Measurements from ENCODE around the gene CNTROB.
A peak's percentile ranks its signal among the peaks of the same experiment; 100 is the strongest.

CNTROB gene

GRCh38 chr17:7889166-7889955, 42.6 kb upstream of the CNTROB start:
- Histone ChIP-seq H3K36me3 (ENCODE audit: insufficient read depth, low read length) (peaks cover 30% of the 10 kb centered on the region), H3K9me3 (ENCODE audit: low read length) (no peaks in the 10 kb centered on the region), H3K4me3 (ENCODE audit: low read length) (peak overlapping the region; percentile 55), H3K27me3 (ENCODE audit: insufficient read depth, low read length) (no peaks in the 10 kb centered on the region), H3K4me1 (ENCODE audit: insufficient read depth, low read length) (peaks cover 35% of the 10 kb centered on the region), H2AFZ (ENCODE audit: low read depth, low read length) (no peak overlapping the region)

DNA sequence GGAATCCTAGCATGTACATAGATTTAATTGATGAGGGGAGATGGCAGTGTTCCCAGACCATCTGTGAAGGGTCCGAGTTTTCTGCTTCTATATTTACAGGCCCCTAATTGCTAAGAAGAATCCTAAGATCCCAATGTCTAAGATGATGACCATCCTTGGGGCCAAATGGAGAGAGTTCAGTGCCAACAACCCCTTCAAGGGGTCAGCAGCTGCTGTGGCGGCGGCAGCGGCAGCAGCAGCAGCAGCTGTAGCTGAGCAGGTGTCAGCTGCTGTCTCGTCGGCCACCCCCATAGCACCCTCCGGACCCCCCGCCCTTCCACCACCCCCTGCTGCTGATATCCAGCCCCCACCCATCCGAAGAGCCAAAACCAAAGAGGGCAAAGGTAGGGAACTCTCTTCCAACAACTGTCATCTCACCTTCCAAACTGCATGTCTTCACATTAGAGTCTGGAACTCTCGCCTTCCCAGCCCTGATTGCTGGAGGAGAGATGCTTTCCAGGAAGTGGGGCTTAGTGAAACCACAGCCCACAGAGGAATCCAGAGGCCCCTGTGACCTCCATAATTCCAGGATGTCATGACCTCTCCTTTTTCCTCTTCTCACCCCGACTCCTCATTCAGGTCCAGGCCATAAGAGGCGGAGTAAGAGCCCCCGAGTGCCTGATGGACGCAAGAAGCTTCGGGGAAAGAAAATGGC, 38.7 kb upstream of the CNTROB start:
- Histone ChIP-seq H3K9me3 (ENCODE audit: low read length) (no peaks in the 10 kb centered on the region), H3K27me3 (ENCODE audit: insufficient read depth, low read length) (no peaks in the 10 kb centered on the region), H3K36me3 (ENCODE audit: insufficient read depth, low read length) (peaks cover 60% of the 10 kb centered on the region)

GRCh38 chr17:7894226-7894625, 37.8 kb upstream of the CNTROB start:
- no peaks in the 10 kb centered on the region for H3K9me3 ChIP-seq (ENCODE audit: low read length)
- H2AFZ ChIP-seq (ENCODE audit: low read depth, low read length): no peak overlapping the region
- H3K4me1 ChIP-seq (ENCODE audit: insufficient read depth, low read length): peaks cover 7% of the 10 kb centered on the region
- no peak overlapping the region for H3K4me3 ChIP-seq (ENCODE audit: low read length)
- no peaks in the 10 kb centered on the region for H3K27me3 ChIP-seq (ENCODE audit: insufficient read depth, low read length)
- peaks cover 69% of the 10 kb centered on the region for H3K36me3 ChIP-seq (ENCODE audit: insufficient read depth, low read length)

More for the DNA sequence above, 38.7 kb upstream of the CNTROB start:
- Histone ChIP-seq H3K4me1 (ENCODE audit: insufficient read depth, low read length) (peaks cover 16% of the 10 kb centered on the region), H2AFZ (ENCODE audit: low read depth, low read length) (no peak overlapping the region), H3K4me3 (ENCODE audit: low read length) (no peak overlapping the region)

DNA sequence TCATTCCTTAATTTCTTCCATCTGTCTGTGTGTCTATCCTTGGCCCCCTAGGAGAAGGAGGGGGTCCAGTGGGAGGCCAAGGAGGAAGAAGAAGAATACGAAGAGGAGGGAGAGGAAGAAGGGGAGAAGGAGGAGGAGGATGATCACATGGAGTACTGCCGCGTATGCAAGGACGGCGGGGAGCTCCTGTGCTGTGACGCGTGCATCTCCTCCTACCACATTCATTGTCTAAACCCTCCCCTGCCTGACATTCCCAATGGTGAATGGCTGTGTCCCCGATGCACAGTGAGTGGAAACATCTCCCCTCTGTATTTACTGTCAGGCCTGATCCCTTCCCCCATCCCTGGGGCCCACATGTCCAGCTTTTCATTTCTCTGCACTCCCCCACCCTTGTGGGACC, 37.1 kb upstream of the CNTROB start:
- Histone ChIP-seq H3K36me3 (ENCODE audit: insufficient read depth, low read length) (peaks cover 75% of the 10 kb centered on the region), H3K4me3 (ENCODE audit: low read length) (no peak overlapping the region), H3K27me3 (ENCODE audit: insufficient read depth, low read length) (no peaks in the 10 kb centered on the region), H3K4me1 (ENCODE audit: insufficient read depth, low read length) (peaks cover under 1% of the 10 kb centered on the region), H3K9me3 (ENCODE audit: low read length) (no peaks in the 10 kb centered on the region), H2AFZ (ENCODE audit: low read depth, low read length) (no peak overlapping the region)

- Histone ChIP-seq H3K4me3 (ENCODE audit: low read length) (no peak overlapping the region), H3K9me3 (ENCODE audit: low read length) (no peaks in the 10 kb centered on the region), H3K4me1 (ENCODE audit: insufficient read depth, low read length) (no peaks in the 10 kb centered on the region), H3K27me3 (ENCODE audit: insufficient read depth, low read length) (no peaks in the 10 kb centered on the region), H2AFZ (ENCODE audit: low read depth, low read length) (no peak overlapping the region), H3K36me3 (ENCODE audit: insufficient read depth, low read length) (peaks cover 76% of the 10 kb centered on the region)
These were observed 34.9 kb upstream of the CNTROB start for GRCh38 chr17:7897090-7897489.

DNA sequence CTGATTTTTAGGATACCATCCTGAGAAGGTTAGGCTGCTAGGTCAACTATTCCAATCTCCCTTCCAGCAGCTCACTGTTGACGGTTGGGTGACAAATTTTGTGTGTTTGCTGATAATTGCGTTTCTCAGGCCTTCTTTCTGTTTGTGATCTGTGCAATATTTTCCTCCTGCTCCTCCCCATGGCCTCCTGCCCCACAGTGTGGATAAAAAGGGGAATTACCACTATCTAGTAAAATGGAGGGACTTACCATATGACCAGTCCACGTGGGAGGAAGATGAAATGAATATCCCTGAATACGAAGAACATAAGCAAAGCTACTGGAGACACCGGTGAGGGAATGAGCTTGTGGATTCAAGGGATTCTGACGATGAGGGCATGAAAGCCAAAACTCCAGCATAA, 34.2 kb upstream of the CNTROB start:
- H3K36me3 ChIP-seq (ENCODE audit: insufficient read depth, low read length): peaks cover 82% of the 10 kb centered on the region
- H3K9me3 ChIP-seq (ENCODE audit: low read length): no peaks in the 10 kb centered on the region
- no peaks in the 10 kb centered on the region for H3K4me1 ChIP-seq (ENCODE audit: insufficient read depth, low read length)
- no peaks in the 10 kb centered on the region for H3K27me3 ChIP-seq (ENCODE audit: insufficient read depth, low read length)
- no peak overlapping the region for H3K4me3 ChIP-seq (ENCODE audit: low read length)
- no peak overlapping the region for H2AFZ ChIP-seq (ENCODE audit: low read depth, low read length)

DNA sequence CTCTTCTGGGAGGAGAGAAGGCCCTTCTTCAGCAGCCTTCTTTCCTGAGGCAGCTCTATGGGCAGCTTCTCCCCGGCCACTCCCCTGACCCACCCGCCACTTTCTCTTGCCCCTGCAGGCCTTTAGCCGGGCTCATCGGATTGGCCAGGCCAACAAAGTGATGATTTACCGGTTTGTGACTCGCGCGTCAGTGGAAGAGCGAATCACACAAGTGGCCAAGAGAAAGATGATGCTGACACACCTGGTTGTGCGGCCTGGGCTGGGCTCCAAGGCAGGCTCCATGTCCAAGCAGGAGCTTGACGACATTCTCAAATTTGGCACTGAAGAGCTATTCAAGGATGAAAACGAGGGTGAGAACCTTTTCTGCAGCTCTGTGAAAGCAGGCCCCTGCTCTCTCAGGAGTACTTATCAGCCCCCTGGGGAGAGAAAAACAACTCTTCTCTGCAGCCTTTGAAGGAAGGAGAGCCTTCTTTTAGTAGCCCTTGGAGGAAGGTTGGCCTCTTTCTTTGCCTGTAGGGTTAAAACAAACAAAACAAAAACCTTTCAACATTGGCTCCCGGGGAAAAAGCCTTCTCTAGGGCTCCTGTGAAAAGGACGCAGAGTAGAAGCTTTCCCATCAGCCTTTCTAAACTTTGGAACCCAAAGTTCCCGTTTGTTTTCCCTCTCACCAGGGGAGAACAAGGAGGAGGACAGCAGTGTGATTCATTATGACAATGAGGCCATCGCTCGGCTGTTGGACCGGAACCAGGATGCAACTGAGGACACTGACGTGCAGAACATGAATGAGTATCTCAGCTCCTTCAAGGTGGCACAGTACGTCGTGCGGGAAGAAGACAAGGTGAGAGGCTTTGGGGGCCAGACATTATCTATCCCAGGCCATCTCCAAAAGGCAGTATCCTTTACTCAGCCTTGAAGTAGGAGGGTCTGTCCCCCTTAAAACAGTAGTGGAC, 28.6 kb upstream of the CNTROB start:
- Histone ChIP-seq H3K9me3 (ENCODE audit: low read length) (no peaks in the 10 kb centered on the region), H3K4me1 (ENCODE audit: insufficient read depth, low read length) (no peaks in the 10 kb centered on the region), H3K4me3 (ENCODE audit: low read length) (no peak overlapping the region), H3K27me3 (ENCODE audit: insufficient read depth, low read length) (no peaks in the 10 kb centered on the region), H2AFZ (ENCODE audit: low read depth, low read length) (no peak overlapping the region), H3K36me3 (ENCODE audit: insufficient read depth, low read length) (peaks cover 96% of the 10 kb centered on the region)

- Histone ChIP-seq H2AFZ (ENCODE audit: low read depth, low read length) (no peak overlapping the region), H3K36me3 (ENCODE audit: insufficient read depth, low read length) (peaks cover 80% of the 10 kb centered on the region), H3K4me1 (ENCODE audit: insufficient read depth, low read length) (no peaks in the 10 kb centered on the region), H3K9me3 (ENCODE audit: low read length) (no peaks in the 10 kb centered on the region), H3K4me3 (ENCODE audit: low read length) (no peak overlapping the region), H3K27me3 (ENCODE audit: insufficient read depth, low read length) (no peaks in the 10 kb centered on the region)
These were observed 22.9 kb upstream of the CNTROB start for GRCh38 chr17:7909089-7909488.

DNA sequence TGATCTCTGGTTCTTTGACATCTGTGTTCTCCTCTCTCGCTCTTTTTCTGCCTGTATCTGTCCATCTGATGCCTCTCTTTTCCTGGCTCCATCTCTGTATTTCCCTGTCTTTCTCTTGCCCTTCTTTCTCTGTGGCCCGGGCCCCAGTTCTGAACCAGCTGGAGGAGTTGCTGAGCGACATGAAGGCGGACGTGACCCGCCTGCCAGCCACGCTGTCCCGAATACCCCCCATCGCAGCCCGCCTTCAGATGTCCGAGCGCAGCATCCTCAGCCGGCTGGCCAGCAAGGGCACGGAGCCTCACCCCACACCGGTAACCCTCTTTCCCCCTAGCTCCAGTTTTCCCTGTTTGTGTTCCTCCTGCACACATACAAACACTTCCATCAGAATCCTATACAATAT, 21.7 kb upstream of the CNTROB start:
- Histone ChIP-seq H2AFZ (ENCODE audit: low read depth, low read length) (no peak overlapping the region), H3K4me3 (ENCODE audit: low read length) (no peak overlapping the region), H3K9me3 (ENCODE audit: low read length) (no peaks in the 10 kb centered on the region), H3K27me3 (ENCODE audit: insufficient read depth, low read length) (no peaks in the 10 kb centered on the region), H3K4me1 (ENCODE audit: insufficient read depth, low read length) (peaks cover 9% of the 10 kb centered on the region), H3K36me3 (ENCODE audit: insufficient read depth, low read length) (peaks cover 68% of the 10 kb centered on the region)

DNA sequence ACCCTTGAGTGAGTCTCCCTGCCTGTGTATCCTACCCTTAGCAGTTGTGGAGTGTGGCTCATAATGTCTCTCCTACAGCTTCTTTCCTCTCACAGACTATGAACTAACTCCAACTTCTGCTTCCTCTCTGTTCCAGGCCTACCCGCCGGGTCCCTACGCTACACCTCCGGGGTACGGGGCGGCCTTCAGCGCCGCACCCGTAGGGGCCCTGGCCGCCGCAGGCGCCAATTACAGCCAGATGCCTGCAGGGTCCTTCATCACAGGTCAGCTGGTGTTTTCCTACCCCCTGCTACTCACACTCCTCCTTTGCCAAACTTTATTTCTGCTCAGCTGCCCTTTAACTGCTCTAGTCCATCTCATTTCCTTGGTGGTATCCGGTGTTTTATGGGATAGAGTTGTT, 21.3 kb upstream of the CNTROB start:
- peaks cover 64% of the 10 kb centered on the region for H3K36me3 ChIP-seq (ENCODE audit: insufficient read depth, low read length)
- H2AFZ ChIP-seq (ENCODE audit: low read depth, low read length): no peak overlapping the region
- H3K4me1 ChIP-seq (ENCODE audit: insufficient read depth, low read length): peaks cover 10% of the 10 kb centered on the region
- no peaks in the 10 kb centered on the region for H3K9me3 ChIP-seq (ENCODE audit: low read length)
- H3K4me3 ChIP-seq (ENCODE audit: low read length): no peak overlapping the region
- no peaks in the 10 kb centered on the region for H3K27me3 ChIP-seq (ENCODE audit: insufficient read depth, low read length)

DNA sequence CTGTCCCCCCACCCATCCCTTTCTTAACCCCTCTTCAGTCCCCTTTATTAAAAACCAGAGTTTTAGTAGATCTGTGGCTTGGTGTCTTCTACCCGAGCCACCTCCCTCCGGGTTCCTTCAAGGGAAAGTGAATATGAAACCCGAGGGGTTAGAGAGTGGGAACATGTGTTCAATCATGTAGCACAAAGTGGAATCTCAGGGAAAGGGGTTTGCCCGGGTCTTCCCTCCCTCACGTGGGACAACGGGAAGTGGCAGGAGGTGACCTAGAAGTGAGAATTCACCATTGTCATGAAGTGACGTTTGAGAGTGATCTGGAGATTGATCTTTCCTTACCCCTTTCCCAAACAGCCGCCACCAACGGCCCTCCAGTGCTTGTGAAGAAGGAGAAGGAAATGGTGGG, 20.9 kb upstream of the CNTROB start:
- no peaks in the 10 kb centered on the region for H3K9me3 ChIP-seq (ENCODE audit: low read length)
- no peak overlapping the region for H3K4me3 ChIP-seq (ENCODE audit: low read length)
- H2AFZ ChIP-seq (ENCODE audit: low read depth, low read length): no peak overlapping the region
- H3K27me3 ChIP-seq (ENCODE audit: insufficient read depth, low read length): no peaks in the 10 kb centered on the region
- H3K36me3 ChIP-seq (ENCODE audit: insufficient read depth, low read length): peaks cover 60% of the 10 kb centered on the region
- peaks cover 10% of the 10 kb centered on the region for H3K4me1 ChIP-seq (ENCODE audit: insufficient read depth, low read length)

DNA sequence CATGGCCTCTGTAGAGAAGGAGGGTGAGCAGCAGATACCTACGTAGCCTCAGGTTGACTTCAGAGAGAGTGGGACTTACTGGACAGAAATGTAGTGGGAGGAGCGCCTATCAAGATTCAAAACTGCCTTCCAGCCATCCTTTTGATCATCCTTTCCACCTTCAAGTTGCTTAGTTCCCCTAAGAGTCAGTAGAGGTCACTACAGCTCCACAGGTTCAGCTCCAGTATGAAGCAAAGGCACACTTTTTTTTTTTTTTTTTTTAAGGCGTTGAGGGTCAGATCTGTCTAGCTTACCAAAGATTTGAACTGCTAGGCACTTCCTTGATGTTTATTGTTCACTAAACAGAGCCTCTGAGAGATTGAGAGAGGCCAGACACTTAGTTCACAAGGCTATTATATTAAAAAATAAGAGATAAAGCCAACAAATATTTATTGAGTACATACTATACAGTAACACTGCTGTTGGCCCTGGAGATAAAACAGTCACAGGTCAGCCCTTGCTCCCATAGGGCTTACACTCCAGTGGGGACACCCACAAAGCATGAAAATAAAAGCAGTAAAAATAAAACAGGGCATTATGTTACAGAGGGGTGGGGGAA, 19.0 kb upstream of the CNTROB start:
- Histone ChIP-seq H3K9me3 (ENCODE audit: low read length) (no peaks in the 10 kb centered on the region), H3K27me3 (ENCODE audit: insufficient read depth, low read length) (no peaks in the 10 kb centered on the region), H2AFZ (ENCODE audit: low read depth, low read length) (no peak overlapping the region), H3K4me3 (ENCODE audit: low read length) (no peak overlapping the region), H3K4me1 (ENCODE audit: insufficient read depth, low read length) (peaks cover 10% of the 10 kb centered on the region), H3K36me3 (ENCODE audit: insufficient read depth, low read length) (peaks cover 41% of the 10 kb centered on the region)
